GM12872 (cell line): Measurements from ENCODE around the gene KCTD16.

ENCODE experiments used
- TF ChIP-seq, protein P1 (sequence below): IDR thresholded peaks from 3 replicates; pipeline ENCODE4 v1.5.1; 2011; ENCODE audit warnings: low read depth, mild to moderate bottlenecking, low read length, moderate library complexity; ENCODE audit not compliant: insufficient read depth

KCTD16 gene

DNA sequence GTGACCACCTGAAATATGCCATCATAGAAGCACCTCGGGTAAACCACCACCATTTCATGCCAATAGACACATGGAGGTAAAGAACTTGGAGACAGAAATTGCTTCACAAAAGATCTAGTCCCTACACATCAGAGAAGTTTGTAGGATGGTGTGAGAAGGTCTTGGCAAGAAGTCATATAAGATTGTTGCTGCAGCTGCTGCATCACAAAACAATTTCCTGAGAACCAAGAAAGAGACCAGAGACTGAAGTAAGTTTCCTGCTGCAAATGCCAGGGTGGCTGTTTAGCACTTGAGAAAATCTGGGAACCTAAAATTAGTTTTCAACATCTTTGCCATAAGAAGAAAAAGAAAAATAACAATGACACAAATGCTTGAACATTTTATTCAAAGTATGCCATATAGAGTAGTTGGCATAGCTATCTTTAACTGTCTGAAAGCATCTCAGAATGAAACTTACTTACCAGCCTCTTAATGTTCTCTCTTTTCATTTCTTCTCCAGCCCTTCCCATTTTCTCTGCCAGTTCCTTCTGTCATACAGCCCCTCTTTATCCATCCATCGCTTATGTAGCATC, 114.3 kb downstream of the KCTD16 start:
- TF ChIP-seq, protein P1, sequence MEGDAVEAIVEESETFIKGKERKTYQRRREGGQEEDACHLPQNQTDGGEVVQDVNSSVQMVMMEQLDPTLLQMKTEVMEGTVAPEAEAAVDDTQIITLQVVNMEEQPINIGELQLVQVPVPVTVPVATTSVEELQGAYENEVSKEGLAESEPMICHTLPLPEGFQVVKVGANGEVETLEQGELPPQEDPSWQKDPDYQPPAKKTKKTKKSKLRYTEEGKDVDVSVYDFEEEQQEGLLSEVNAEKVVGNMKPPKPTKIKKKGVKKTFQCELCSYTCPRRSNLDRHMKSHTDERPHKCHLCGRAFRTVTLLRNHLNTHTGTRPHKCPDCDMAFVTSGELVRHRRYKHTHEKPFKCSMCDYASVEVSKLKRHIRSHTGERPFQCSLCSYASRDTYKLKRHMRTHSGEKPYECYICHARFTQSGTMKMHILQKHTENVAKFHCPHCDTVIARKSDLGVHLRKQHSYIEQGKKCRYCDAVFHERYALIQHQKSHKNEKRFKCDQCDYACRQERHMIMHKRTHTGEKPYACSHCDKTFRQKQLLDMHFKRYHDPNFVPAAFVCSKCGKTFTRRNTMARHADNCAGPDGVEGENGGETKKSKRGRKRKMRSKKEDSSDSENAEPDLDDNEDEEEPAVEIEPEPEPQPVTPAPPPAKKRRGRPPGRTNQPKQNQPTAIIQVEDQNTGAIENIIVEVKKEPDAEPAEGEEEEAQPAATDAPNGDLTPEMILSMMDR, result no peak

DNA sequence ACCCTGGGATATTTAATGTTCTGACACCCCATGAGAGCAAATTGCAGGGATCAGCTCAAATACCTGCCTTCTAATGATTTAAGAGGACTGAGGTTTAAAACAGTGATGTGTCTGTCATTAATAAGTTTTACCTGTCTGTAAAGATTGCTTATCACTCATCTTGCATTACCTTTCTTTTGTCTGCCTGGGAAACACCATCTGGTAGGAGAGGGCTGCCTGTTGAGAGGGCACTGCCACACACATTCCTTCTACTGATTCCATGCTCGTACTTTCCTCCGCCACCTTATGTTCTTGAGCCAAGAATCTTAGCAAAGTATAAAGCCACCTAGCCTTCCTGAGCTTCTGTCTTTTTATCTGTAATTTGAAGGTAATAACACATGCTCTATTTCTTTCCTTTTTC, 118.6 kb downstream of the KCTD16 start:
- TF ChIP-seq, protein P1, result no peak

DNA sequence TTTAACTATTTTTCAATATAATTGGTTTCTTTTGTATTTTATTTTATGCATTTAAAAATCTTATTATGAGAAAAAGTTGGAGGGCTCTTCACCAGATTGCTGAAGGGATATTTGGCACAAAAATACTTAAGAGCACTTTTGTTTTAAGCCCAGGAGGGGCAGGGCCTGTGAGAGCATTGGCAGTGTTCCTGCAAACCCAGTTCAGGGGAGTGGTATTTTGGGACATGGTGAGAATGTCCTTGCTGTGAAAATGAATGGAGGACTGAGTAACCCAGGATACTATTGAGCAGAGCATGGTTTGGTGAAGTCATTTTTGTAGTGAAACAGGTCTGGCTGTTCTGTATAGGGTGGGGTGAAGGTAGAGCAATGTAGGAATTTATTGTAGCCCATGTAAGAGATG, 121.4 kb downstream of the KCTD16 start:
- TF ChIP-seq, protein P1, result no peak

DNA sequence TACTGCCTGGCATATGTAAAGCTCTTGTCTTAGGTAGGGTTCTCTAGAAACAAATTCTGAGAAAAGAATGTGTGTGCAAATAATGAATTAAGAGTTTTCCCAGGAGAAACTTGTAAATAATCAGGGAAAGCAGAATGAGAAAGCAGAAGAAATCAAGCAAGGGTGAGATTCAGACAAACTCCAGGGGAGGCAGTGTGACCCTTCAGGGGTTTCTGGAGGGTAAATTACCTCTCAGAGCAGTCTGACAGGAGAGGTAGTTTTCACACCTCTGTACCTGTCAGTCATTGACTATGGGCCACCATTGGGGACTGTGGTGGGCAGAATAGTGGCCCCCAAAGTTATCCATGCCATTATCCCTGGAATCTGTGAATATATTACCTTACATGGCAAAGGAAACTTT, 124.6 kb downstream of the KCTD16 start:
- TF ChIP-seq, protein P1, result no peak; the same call in 2 of the 3 replicates

DNA sequence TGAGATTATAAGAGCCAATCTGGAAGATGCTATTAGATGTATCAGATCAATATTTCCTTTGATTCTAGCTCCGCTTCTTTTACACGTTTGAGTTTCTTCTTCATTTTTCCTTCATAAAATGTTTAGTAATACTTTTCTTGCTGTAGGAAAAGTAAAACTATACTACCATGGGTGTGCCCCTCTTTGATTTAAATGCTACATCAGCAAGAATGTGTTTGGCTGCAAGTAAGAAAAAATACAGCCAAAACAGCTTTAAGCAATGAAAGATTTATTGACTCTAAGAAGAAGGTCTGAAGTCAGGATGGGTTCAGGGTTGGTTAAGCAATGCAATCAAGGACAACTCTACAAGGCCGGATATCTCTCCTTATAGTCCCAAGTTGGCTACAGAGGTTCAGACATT, 126.4 kb downstream of the KCTD16 start:
- TF ChIP-seq, protein P1, result no peak

DNA sequence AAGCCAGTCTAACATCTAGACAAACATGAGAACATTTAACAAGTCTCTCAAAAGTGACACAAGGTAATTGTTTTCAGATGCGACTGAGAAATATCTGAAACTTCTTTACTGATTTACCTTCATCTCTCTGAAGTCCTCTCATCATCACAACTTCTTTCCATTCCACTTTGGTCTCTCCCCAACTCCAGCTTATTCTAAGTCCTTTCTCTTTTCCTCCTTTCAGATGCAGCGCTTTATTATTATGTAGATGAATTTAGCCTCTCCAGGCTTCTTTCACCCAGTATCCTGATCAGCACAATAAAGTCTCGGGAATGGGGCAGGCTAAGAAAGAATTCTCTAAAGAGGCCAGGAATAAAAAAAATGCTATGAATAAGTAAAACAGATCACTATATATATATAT, 128.0 kb downstream of the KCTD16 start:
- TF ChIP-seq, protein P1, result no peak

DNA sequence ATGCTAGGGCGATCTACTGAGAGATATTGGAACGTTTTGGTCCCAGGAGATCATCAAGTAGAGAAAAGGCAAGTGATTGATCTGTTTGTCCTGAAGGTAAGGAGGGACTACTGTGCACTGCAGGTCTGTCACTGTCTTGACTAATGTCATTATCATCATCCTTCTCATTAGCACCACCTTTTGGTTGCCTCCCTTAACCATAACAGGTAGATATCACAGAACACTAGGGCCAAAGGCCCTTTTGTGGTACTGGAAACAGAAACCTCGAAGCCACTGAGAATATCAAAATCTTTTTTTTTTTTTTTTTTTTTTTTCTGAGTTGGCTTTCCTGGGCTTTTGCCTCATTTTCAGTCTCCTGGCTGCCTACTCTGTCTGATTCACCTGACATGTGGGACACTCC, 134.0 kb downstream of the KCTD16 start:
- TF ChIP-seq, protein P1, result no peak
